HL-60 (cell line): ENCODE results near the gene HES5.
"Not testable (repeated sequence)": the region's sequence is repeated elsewhere in the genome, so short reads cannot be mapped to it uniquely, and the experiment has no call there.

Experiments used
- CTCF ChIP-seq: IDR thresholded peaks from one replicate; pipeline ENCODE4 v1.5.1; 2011; ENCODE audit warnings: low read length, control low read depth, inconsistent platforms; ENCODE audit not compliant: insufficient read depth
- POLR2AphosphoS5 ChIP-seq: IDR thresholded peaks from 2 replicates; pipeline ENCODE4 v1.6.1; 2012; ENCODE audit warnings: low read depth
- REST ChIP-seq: IDR thresholded peaks from 2 replicates; pipeline ENCODE4 v1.6.1; 2012; ENCODE audit warnings: low read depth; ENCODE audit not compliant: insufficient replicate concordance

GRCh38 chr1:2577565-2578075, 47.6 kb upstream of the HES5 start:
- not testable (repeated sequence) for TF ChIP-seq CTCF, POLR2AphosphoS5, REST
